ENCODE measurements around the gene TENM3.

The TENM3 gene

DNA sequence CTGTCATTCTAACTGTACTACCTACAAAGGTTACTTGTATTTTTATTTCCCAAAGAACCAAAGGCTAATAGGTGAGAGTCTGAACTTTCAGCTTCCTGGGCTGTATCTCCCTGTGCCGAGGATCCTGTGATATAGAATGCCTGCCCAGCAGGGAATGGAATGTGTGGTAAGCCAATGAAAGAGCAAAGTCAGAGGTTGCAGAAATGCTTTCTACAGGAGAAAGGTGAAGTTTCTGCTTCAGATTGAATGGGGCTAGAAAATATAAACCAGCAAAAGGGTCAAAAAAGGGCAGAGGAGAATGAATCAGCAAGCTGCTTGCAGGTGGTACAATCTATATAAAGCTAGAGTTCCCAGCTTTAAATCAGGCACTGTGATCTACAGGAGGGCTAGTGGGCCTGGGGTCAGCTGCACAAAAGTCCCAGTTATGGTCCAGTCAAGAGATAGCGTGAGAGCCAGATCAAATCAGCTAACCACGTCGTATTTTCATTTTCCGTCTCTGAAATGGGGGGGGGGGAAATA, 527.9 kb downstream of the TENM3 start:
- Histone ChIP-seq H3K4me1 (ENCODE audit: control insufficient read depth in 2 of 2, insufficient read depth in 1 of 2, low read depth in 1 of 2, low read length in 2 of 2) (peaks cover 27 to 39% of the 10 kb centered on the region in 2 donors), H2BK12ac (ENCODE audit: low read length) (no peak overlapping the region), H3K27me3 (ENCODE audit: control insufficient read depth in 3 of 3, insufficient read depth in 3 of 3, low read depth in 1 of 3, low read length in 3 of 3) (no peaks in the 10 kb centered on the region), H4K8ac (ENCODE audit: low read depth, low read length) (no peak overlapping the region), H3K4me3 (ENCODE audit: low read length in 2 of 2) (no peak overlapping the region), H3K4ac (ENCODE audit: low read length) (no peak overlapping the region), H2BK5ac (ENCODE audit: low read length) (no peak overlapping the region), H3K9ac (ENCODE audit: low read depth, low read length, poor library complexity) (no peak overlapping the region), H2AFZ (ENCODE audit: low read length) (no peak overlapping the region), H2BK15ac (ENCODE audit: low read length) (no peak overlapping the region), H3K14ac (ENCODE audit: low read length) (no peak overlapping the region), H4K91ac (ENCODE audit: low read depth, low read length, poor library complexity) (no peak overlapping the region), H3K4me2 (ENCODE audit: insufficient read depth, low read length, poor library complexity, severe bottlenecking) (no peak overlapping the region), H3K36me3 (replicated peaks in 1 of 2; ENCODE audit: control insufficient read depth in 2 of 2, insufficient read depth in 2 of 2, low read length in 2 of 2) (peaks cover 11 to 33% of the 10 kb centered on the region in 2 donors), H3K79me1 (ENCODE audit: low read depth, low read length) (no peaks in the 10 kb centered on the region), H3K9me3 (replicated peaks in 1 of 2; ENCODE audit: control insufficient read depth in 2 of 2, insufficient read depth in 1 of 2, low read depth in 1 of 2, low read length in 2 of 2) (peaks cover 0 to 12% of the 10 kb centered on the region in 2 donors), H2AK5ac (ENCODE audit: low read depth, low read length) (no peak overlapping the region), H3K23ac (ENCODE audit: low read depth, low read length, poor library complexity) (no peak overlapping the region), H3K18ac (ENCODE audit: low read length) (no peak overlapping the region), H3K27ac (replicated peaks; ENCODE audit: low read length) (peak overlapping the region; percentile 12), H2BK120ac (ENCODE audit: low read depth, low read length) (no peak overlapping the region)
- no CpG with 5 or more reads among the region's 5 CpGs for WGBS, 2 donors (ENCODE audit: extremely low coverage in 2 of 2, insufficient read length in 2 of 2, insufficient replicate concordance in 1 of 2)
- DNase-seq (ENCODE audit: low spot score) = no peak

DNA sequence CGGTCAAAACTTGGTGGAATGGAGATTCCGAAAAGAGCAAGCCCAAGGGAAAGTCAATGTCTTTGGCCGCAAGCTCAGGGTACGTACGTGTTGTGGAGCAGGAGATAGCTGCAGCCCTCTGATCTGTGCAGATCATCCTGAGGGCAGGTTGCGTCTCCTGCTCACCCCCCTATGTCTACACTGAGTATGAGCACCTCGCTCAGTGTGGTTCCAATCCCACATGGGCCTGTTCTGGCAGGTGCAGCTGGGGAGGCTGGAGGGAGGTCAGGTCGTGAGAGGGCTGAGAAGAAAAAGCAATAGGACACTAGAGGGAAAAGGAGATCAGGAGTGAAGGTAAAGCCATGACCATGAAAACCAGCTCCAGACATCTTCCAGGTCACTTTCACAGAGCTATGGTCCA, 531.9 kb downstream of the TENM3 start:
- Histone ChIP-seq H3K79me1 (ENCODE audit: low read depth, low read length) (no peaks in the 10 kb centered on the region), H3K9me3 (replicated peaks in 1 of 2; ENCODE audit: control insufficient read depth in 2 of 2, insufficient read depth in 1 of 2, low read depth in 1 of 2, low read length in 2 of 2) (no peaks in the 10 kb centered on the region), H2BK12ac (ENCODE audit: low read length) (no peak overlapping the region), H3K4me1 (ENCODE audit: control insufficient read depth in 2 of 2, insufficient read depth in 1 of 2, low read depth in 1 of 2, low read length in 2 of 2) (peaks cover 20 to 24% of the 10 kb centered on the region in 2 donors), H3K14ac (ENCODE audit: low read length) (no peak overlapping the region), H2BK15ac (ENCODE audit: low read length) (no peak overlapping the region), H2AK5ac (ENCODE audit: low read depth, low read length) (no peak overlapping the region), H2BK120ac (ENCODE audit: low read depth, low read length) (no peak overlapping the region), H4K91ac (ENCODE audit: low read depth, low read length, poor library complexity) (no peak overlapping the region), H3K27me3 (ENCODE audit: control insufficient read depth in 3 of 3, insufficient read depth in 3 of 3, low read depth in 1 of 3, low read length in 3 of 3) (no peaks in the 10 kb centered on the region), H3K4me2 (ENCODE audit: insufficient read depth, low read length, poor library complexity, severe bottlenecking) (no peak overlapping the region), H3K36me3 (replicated peaks in 1 of 2; ENCODE audit: control insufficient read depth in 2 of 2, insufficient read depth in 2 of 2, low read length in 2 of 2) (peaks cover 11 to 55% of the 10 kb centered on the region in 2 donors), H2AFZ (ENCODE audit: low read length) (no peak overlapping the region), H2BK5ac (ENCODE audit: low read length) (no peak overlapping the region), H3K23ac (ENCODE audit: low read depth, low read length, poor library complexity) (peak overlapping the region; percentile 77), H4K8ac (ENCODE audit: low read depth, low read length) (no peak overlapping the region), H3K18ac (ENCODE audit: low read length) (peak overlapping the region; percentile 21), H3K9ac (ENCODE audit: low read depth, low read length, poor library complexity) (no peak overlapping the region), H3K27ac (replicated peaks; ENCODE audit: low read length) (no peak overlapping the region), H3K4me3 (ENCODE audit: low read length in 2 of 2) (no peak overlapping the region), H3K4ac (ENCODE audit: low read length) (no peak overlapping the region)
- no CpG with 5 or more reads among the region's 8 CpGs for WGBS, 2 donors (ENCODE audit: extremely low coverage in 2 of 2, insufficient read length in 2 of 2, insufficient replicate concordance in 1 of 2)
- no peak for DNase-seq (ENCODE audit: low spot score)

GRCh38 chr4:182776376-182777105, 533.3 kb downstream of the TENM3 start:
- no peak overlapping the region for H2AK5ac ChIP-seq (ENCODE audit: low read depth, low read length)
- H2AFZ ChIP-seq (ENCODE audit: low read length) = no peak overlapping the region
- H2BK5ac ChIP-seq (ENCODE audit: low read length) = no peak overlapping the region
- H3K27ac ChIP-seq (replicated peaks; ENCODE audit: low read length) = no peak overlapping the region
- no peak overlapping the region for H3K18ac ChIP-seq (ENCODE audit: low read length)
- H2BK120ac ChIP-seq (ENCODE audit: low read depth, low read length) = no peak overlapping the region
- DNase-seq (ENCODE audit: low spot score) = no peak
- H3K4me1 ChIP-seq (ENCODE audit: control insufficient read depth in 2 of 2, insufficient read depth in 1 of 2, low read depth in 1 of 2, low read length in 2 of 2) = peaks cover 10 to 11% of the 10 kb centered on the region in 2 donors
- no peaks in the 10 kb centered on the region for H3K27me3 ChIP-seq (ENCODE audit: control insufficient read depth in 3 of 3, insufficient read depth in 3 of 3, low read depth in 1 of 3, low read length in 3 of 3)
- no peak overlapping the region for H3K4me3 ChIP-seq (ENCODE audit: low read length in 2 of 2)
- no peak overlapping the region for H3K4ac ChIP-seq (ENCODE audit: low read length)
- H4K91ac ChIP-seq (ENCODE audit: low read depth, low read length, poor library complexity) = no peak overlapping the region
- H2BK12ac ChIP-seq (ENCODE audit: low read length) = no peak overlapping the region
- no CpG with 5 or more reads among the region's 5 CpGs for WGBS, 2 donors (ENCODE audit: extremely low coverage in 2 of 2, insufficient read length in 2 of 2, insufficient replicate concordance in 1 of 2)
- H2BK15ac ChIP-seq (ENCODE audit: low read length) = no peak overlapping the region
- H3K14ac ChIP-seq (ENCODE audit: low read length) = no peak overlapping the region
- H3K4me2 ChIP-seq (ENCODE audit: insufficient read depth, low read length, poor library complexity, severe bottlenecking) = no peak overlapping the region
- no peaks in the 10 kb centered on the region for H3K79me1 ChIP-seq (ENCODE audit: low read depth, low read length)
- no peak overlapping the region for H4K8ac ChIP-seq (ENCODE audit: low read depth, low read length)
- H3K36me3 ChIP-seq (replicated peaks in 1 of 2; ENCODE audit: control insufficient read depth in 2 of 2, insufficient read depth in 2 of 2, low read length in 2 of 2) = peaks cover 11 to 55% of the 10 kb centered on the region in 2 donors
- no peak overlapping the region for H3K9ac ChIP-seq (ENCODE audit: low read depth, low read length, poor library complexity)
- H3K9me3 ChIP-seq (replicated peaks in 1 of 2; ENCODE audit: control insufficient read depth in 2 of 2, insufficient read depth in 1 of 2, low read depth in 1 of 2, low read length in 2 of 2) = no peaks in the 10 kb centered on the region
- no peak overlapping the region for H3K23ac ChIP-seq (ENCODE audit: low read depth, low read length, poor library complexity)

DNA sequence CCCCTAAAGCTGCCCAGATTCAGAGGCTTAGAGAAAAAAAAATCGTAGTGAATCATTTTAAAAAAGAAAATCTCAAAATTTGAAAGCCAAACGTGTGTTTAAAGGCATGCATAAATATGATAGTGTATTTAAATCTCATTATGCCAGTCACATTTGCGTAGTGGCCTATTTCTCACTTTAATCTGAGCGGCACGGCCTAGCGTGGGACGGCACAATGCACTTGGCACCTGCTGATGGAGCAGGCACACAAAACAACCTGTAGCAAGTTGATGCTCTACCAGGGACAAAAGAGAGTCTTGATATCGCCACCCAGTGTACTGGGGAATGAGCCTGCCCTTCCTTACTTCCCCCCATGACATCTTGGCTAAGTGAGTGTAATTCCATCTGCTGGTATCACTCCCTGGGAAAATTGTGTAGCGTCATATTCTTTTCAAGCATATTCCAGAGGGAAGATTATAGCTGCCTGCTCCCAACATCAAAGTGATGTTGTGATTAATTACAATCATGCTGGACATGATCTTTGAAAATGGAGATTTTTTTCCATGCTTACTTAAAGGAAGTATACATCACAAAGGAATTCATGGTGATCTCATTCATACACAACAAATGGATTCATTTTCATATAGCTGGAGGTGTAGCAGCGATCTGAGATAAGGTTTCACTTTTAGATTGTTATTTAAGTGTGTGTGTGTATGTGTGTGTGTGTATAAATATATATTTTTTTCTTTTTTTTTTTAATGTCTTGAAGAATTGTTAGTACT, 535.2 kb downstream of the TENM3 start:
- WGBS, 2 donors (ENCODE audit: extremely low coverage in 2 of 2, insufficient read length in 2 of 2, insufficient replicate concordance in 1 of 2) = no CpG with 5 or more reads among the region's 10 CpGs
- H2BK5ac ChIP-seq (ENCODE audit: low read length) = no peak overlapping the region
- DNase-seq (ENCODE audit: low spot score) = no peak
- H3K4ac ChIP-seq (ENCODE audit: low read length) = no peak overlapping the region
- no peak overlapping the region for H4K91ac ChIP-seq (ENCODE audit: low read depth, low read length, poor library complexity)
- no peak overlapping the region for H3K4me3 ChIP-seq (ENCODE audit: low read length in 2 of 2)
- no peak overlapping the region for H2AFZ ChIP-seq (ENCODE audit: low read length)
- H2AK5ac ChIP-seq (ENCODE audit: low read depth, low read length) = no peak overlapping the region
- H4K8ac ChIP-seq (ENCODE audit: low read depth, low read length) = no peak overlapping the region
- no peak overlapping the region for H3K4me2 ChIP-seq (ENCODE audit: insufficient read depth, low read length, poor library complexity, severe bottlenecking)
- H3K9ac ChIP-seq (ENCODE audit: low read depth, low read length, poor library complexity) = no peak overlapping the region
- H3K27ac ChIP-seq (replicated peaks; ENCODE audit: low read length) = no peak overlapping the region
- H3K14ac ChIP-seq (ENCODE audit: low read length) = no peak overlapping the region
- H2BK12ac ChIP-seq (ENCODE audit: low read length) = no peak overlapping the region
- peaks cover 3 to 6% of the 10 kb centered on the region in 2 donors for H3K4me1 ChIP-seq (ENCODE audit: control insufficient read depth in 2 of 2, insufficient read depth in 1 of 2, low read depth in 1 of 2, low read length in 2 of 2)
- H3K18ac ChIP-seq (ENCODE audit: low read length) = no peak overlapping the region
- H3K27me3 ChIP-seq (ENCODE audit: control insufficient read depth in 3 of 3, insufficient read depth in 3 of 3, low read depth in 1 of 3, low read length in 3 of 3) = no peaks in the 10 kb centered on the region
- no peak overlapping the region for H2BK120ac ChIP-seq (ENCODE audit: low read depth, low read length)
- no peak overlapping the region for H3K23ac ChIP-seq (ENCODE audit: low read depth, low read length, poor library complexity)
- no peaks in the 10 kb centered on the region for H3K79me1 ChIP-seq (ENCODE audit: low read depth, low read length)
- H3K36me3 ChIP-seq (replicated peaks in 1 of 2; ENCODE audit: control insufficient read depth in 2 of 2, insufficient read depth in 2 of 2, low read length in 2 of 2) = peaks cover 10 to 49% of the 10 kb centered on the region in 2 donors
- no peak overlapping the region for H2BK15ac ChIP-seq (ENCODE audit: low read length)
- no peaks in the 10 kb centered on the region for H3K9me3 ChIP-seq (replicated peaks in 1 of 2; ENCODE audit: control insufficient read depth in 2 of 2, insufficient read depth in 1 of 2, low read depth in 1 of 2, low read length in 2 of 2)

Measured in neuronal stem cell (in vitro differentiated cells).